SK-N-SH (cell line): ENCODE data around the gene EPHX1. TPM values are rescaled to one million over a fixed set of nuclear protein-coding genes. Genes with fewer than 3 reads are reported as not detected.

ENCODE experiments used
- CTCF ChIA-PET: fragments of 300-600, 350-600 bp; formaldehyde crosslinking; extraction: SDS; loops from one replicate; lab custom pipeline; 2021; lab: Yijun Ruan, JAX
- POLR2A ChIA-PET: fragments of 350-600 bp; sonication (Branson Sonifier 250); formaldehyde crosslinking; extraction: SDS; loops from one replicate; lab custom pipeline; 2020; ENCODE audit warnings: antibody characterized with exemption, inconsistent platforms; lab: Yijun Ruan, JAX
- DNase-seq: peaks from one replicate; pipeline ENCODE4 v3.0.0; 2012
- H2AFZ ChIP-seq: fragments of 200-600 bp; sonication (generic); 2 replicates; pipeline ENCODE4 v1.8.1; 2016; ENCODE audit warnings: antibody characterized with exemption, mild to moderate bottlenecking, low read depth
- H3F3A ChIP-seq: fragments of 200-600 bp; sonication (generic); replicated peaks from 2 replicates; pipeline ENCODE3; 2016; ENCODE audit warnings: antibody characterized with exemption, mild to moderate bottlenecking; ENCODE audit not compliant: insufficient read depth
- H3K27ac ChIP-seq, 2 experiments: fragments of 200-500 bp in 1 of 2; fragments of 200-600 bp in 1 of 2; sonication (Bioruptor generic) in 1 of 2; sonication (generic), shearing (Covaris generic) in 1 of 2; 2 replicates each; pipeline versions ENCODE4 v1.5.1 to v1.6.1; 2014 to 2016; ENCODE audit warnings: low read depth in 2 of 2, inconsistent platforms in 1 of 2, low read length in 1 of 2, mild to moderate bottlenecking in 1 of 2, mixed read lengths in 1 of 2
- H3K27me3 ChIP-seq: fragments of 200-600 bp; sonication (generic), shearing (Covaris generic); 2 replicates; pipeline ENCODE4 v1.6.1; 2016; ENCODE audit warnings: mixed run types; ENCODE audit not compliant: insufficient read depth
- H3K36me3 ChIP-seq, 2 experiments: fragments of 200-500 bp in 1 of 2; fragments of 200-600 bp in 1 of 2; sonication (Bioruptor generic) in 1 of 2; sonication (generic) in 1 of 2; replicated peaks in 1 of 2; 2 replicates each; pipeline versions ENCODE3 to v1.5.1; 2014 to 2016; ENCODE audit warnings: low read length in 1 of 2, mild to moderate bottlenecking in 1 of 2; ENCODE audit not compliant: insufficient read depth in 2 of 2, control insufficient read depth in 1 of 2
- H3K4me1 ChIP-seq, 2 experiments: fragments of 200-500 bp in 1 of 2; fragments of 200-600 bp in 1 of 2; sonication (Bioruptor generic) in 1 of 2; sonication (generic), shearing (Covaris generic) in 1 of 2; 2 replicates each; pipeline versions ENCODE4 v1.5.1 to v1.6.1; 2014 to 2016; ENCODE audit warnings: low read depth in 1 of 2, low read length in 1 of 2, mixed run types in 1 of 2; ENCODE audit not compliant: insufficient read depth in 2 of 2, control insufficient read depth in 1 of 2
- H3K4me2 ChIP-seq: fragments of 200-600 bp; sonication (generic), shearing (Covaris generic); 2 replicates; pipeline ENCODE4 v1.6.1; 2017; ENCODE audit warnings: mixed run types
- H3K4me3 ChIP-seq, 2 experiments: fragments of 200-500 bp in 1 of 2; fragments of 200-600 bp in 1 of 2; sonication (Bioruptor generic) in 1 of 2; sonication (generic), shearing (Covaris generic) in 1 of 2; 2 replicates each; pipeline versions ENCODE4 v1.5.1 to v1.8.1; 2014 to 2016; ENCODE audit warnings: low read depth in 2 of 2, inconsistent platforms in 1 of 2, low read length in 1 of 2, mild to moderate bottlenecking in 1 of 2, mixed read lengths in 1 of 2, moderate library complexity in 1 of 2
- H3K79me2 ChIP-seq: fragments of 200-600 bp; sonication (generic); 2 replicates; pipeline ENCODE4 v1.8.1; 2017; ENCODE audit warnings: mild to moderate bottlenecking; ENCODE audit not compliant: insufficient read depth
- H3K9ac ChIP-seq: fragments of 200-600 bp; sonication (generic); 2 replicates; pipeline ENCODE4 v1.6.1; 2017; ENCODE audit warnings: mixed run types
- H3K9me2 ChIP-seq: fragments of 200-600 bp; sonication (generic); 2 replicates; pipeline ENCODE4 v1.6.1; 2017; ENCODE audit warnings: mixed run types
- H3K9me3 ChIP-seq: fragments of 200-600 bp; sonication (generic); 2 replicates; pipeline ENCODE4 v1.6.1; 2017; ENCODE audit warnings: mixed run types, mild to moderate bottlenecking, moderate library complexity
- H4K20me1 ChIP-seq: fragments of 200-600 bp; sonication (generic); 2 replicates; pipeline ENCODE4 v1.6.1; 2017; ENCODE audit warnings: mild to moderate bottlenecking, mixed run types; ENCODE audit not compliant: insufficient read depth
- CHD2 ChIP-seq: fragments of 150-350 bp; IDR thresholded peaks from 2 replicates; pipeline ENCODE4 v1.6.1; 2018; ENCODE audit warnings: low read length; ENCODE audit not compliant: partially characterized antibody
- ELF1 ChIP-seq: IDR thresholded peaks from 2 replicates; pipeline ENCODE4 v1.4.0; 2012
- EP300 ChIP-seq, 2 experiments: IDR thresholded peaks; 2 replicates each; pipeline versions ENCODE4 v1.4.0 to v1.6.1; 2012; ENCODE audit warnings: borderline replicate concordance in 1 of 2, low read depth in 1 of 2, low read length in 1 of 2
- EZH2phosphoT487 ChIP-seq: fragments of 200-600 bp; sonication (generic); IDR thresholded peaks from 2 replicates; pipeline ENCODE4 v1.6.1; 2017; ENCODE audit warnings: low read depth, mixed run types, mild to moderate bottlenecking, antibody characterized with exemption, moderate library complexity, borderline replicate concordance
- FOSL2 ChIP-seq: IDR thresholded peaks from 2 replicates; pipeline ENCODE4 v1.4.0; 2012; ENCODE audit warnings: low read depth, mild to moderate bottlenecking, moderate library complexity, borderline replicate concordance
- FOXJ3 ChIP-seq: sonication (generic); formaldehyde crosslinking; IDR thresholded peaks from 2 replicates; pipeline ENCODE4 v1.5.1; 2020; ENCODE audit warnings: mild to moderate bottlenecking, missing genetic modification reagents
- GATA2 ChIP-seq: sonication (generic); formaldehyde crosslinking; IDR thresholded peaks from 2 replicates; pipeline ENCODE4 v1.5.0; 2020; ENCODE audit warnings: mild to moderate bottlenecking, missing genetic modification reagents
- IRF3 ChIP-seq: fragments of 150-350 bp; IDR thresholded peaks from 2 replicates; pipeline ENCODE4 v1.6.1; 2016; ENCODE audit warnings: mild to moderate bottlenecking, low read depth, low read length
- JUND ChIP-seq: IDR thresholded peaks from 2 replicates; pipeline ENCODE4 v1.4.0; 2012
- MXI1 ChIP-seq: IDR thresholded peaks from 2 replicates; pipeline ENCODE4 v1.6.1; 2012; ENCODE audit warnings: mild to moderate bottlenecking, low read depth, low read length, improper control_type of control experiment
- NRF1 ChIP-seq: IDR thresholded peaks from 2 replicates; pipeline ENCODE4 v1.6.1; 2012; ENCODE audit warnings: low read depth, mild to moderate bottlenecking, low read length
- POLR2AphosphoS5 ChIP-seq: IDR thresholded peaks from 2 replicates; pipeline ENCODE4 v1.6.1; 2012; ENCODE audit warnings: low read depth, low read length
- REST ChIP-seq: IDR thresholded peaks from 2 replicates; pipeline ENCODE4 v1.6.1; 2012; ENCODE audit warnings: mild to moderate bottlenecking, low read depth, low read length, moderate library complexity
- RFX5 ChIP-seq: IDR thresholded peaks from 2 replicates; pipeline ENCODE4 v1.6.1; 2012; ENCODE audit warnings: mild to moderate bottlenecking, improper control_type of control experiment, low read length
- RXRA ChIP-seq: IDR thresholded peaks from 2 replicates; pipeline ENCODE4 v1.4.0; 2012; ENCODE audit warnings: low read depth, mild to moderate bottlenecking, borderline replicate concordance
- SIN3A ChIP-seq: IDR thresholded peaks from 2 replicates; pipeline ENCODE4 v1.6.1; 2012; ENCODE audit warnings: low read depth, mild to moderate bottlenecking, low read length, moderate library complexity, borderline replicate concordance
- SMC3 ChIP-seq: IDR thresholded peaks from 2 replicates; pipeline ENCODE4 v1.6.1; 2012; ENCODE audit warnings: low read depth, low read length, improper control_type of control experiment
- YY1 ChIP-seq: IDR thresholded peaks from 2 replicates; pipeline ENCODE4 v1.4.0; 2012; ENCODE audit warnings: low read depth, mild to moderate bottlenecking
- WGBS: methylation state at CpG from one replicate; pipeline ENCODE4 v1.1.6; 2017; ENCODE audit warnings: low lambda C conversion rate; 5-methylcytosine and 5-hydroxymethylcytosine counted together
- polyA plus RNA-seq, 3 experiments: library from polyadenylated mRNA; depleted of rRNA; stranded (reverse); fragments of >200 nt; gene quantifications; 2 replicates each; pipeline ENCODE4 v1.2.3, GENCODE V29; 2012
- TF ChIP-seq, protein P1 (sequence below): fragments of 200-600 bp; sonication (generic); IDR thresholded peaks from 2 replicates; pipeline ENCODE4 v1.6.1; 2017; ENCODE audit warnings: antibody characterized with exemption, mild to moderate bottlenecking, moderate library complexity

EPHX1 gene
- polyA plus RNA-seq, 1 of the 3 experiments (the other 2 are of a cell fraction), result 45.7 TPM

DNA sequence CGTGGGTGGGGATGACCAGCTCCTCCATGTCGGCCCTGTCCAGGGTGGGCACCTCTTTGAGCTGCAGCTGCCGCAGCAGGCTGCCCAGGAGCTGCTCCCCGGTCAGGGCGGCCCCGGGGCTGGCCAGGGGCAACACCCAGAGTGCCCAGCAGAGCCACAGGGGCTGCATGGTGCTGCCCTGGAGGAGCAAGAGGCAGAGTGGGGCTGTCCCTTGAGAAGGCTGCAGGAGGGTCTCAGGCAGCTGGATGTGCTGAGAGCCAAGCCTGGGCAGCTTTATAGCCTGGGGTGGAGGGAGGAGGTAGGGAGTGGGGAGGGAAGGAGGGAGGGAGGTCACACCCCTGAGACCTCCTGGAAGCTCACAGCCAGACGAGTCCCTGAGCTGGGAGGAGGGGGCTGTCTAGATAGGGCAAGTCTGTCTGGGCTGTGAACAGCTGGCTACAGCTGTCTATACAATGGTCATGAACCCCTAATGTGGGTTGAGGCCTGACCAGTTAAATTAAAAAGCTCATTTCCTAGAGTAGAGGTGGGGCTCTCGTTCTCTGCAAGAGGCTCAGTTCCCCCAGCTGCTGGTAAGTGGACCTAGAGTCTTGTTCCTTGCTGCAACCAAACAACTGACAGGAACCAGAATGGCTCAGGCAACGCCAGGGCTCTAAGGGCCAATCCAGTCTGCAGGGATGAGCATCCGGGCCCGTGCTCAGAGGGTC lies 79.1 kb downstream of the EPHX1 start, which contains the start of gene LEFTY1:
Gene LEFTY1, minus strand, starts transcription at position 249 of the 704 bp plus-strand sequence. Its CDS starts 80 bp downstream, at position 169.
- no peaks in the 10 kb centered on the region for H3K9me3 ChIP-seq
- no peaks in the 10 kb centered on the region for H3K27me3 ChIP-seq
- 89% methylated on average over 8 of the region's 11 CpGs for WGBS
- POLR2A ChIA-PET, result no interaction called here
- no peaks in the 10 kb centered on the region for H3K36me3 ChIP-seq
- peak; percentile 40 for DNase-seq
- CTCF ChIA-PET, result interaction anchor here (2.0 to 2.1 kb wide), 2 partner anchors 11 to 414 kb away, joined by 7 read pairs; no protein-coding TSS in a partner anchor
- H3K4me1 ChIP-seq, result no peaks in the 10 kb centered on the region; a peak in 1 of 4 replicates
- H3K27ac ChIP-seq, result no peak within 1 kb of the TSS
- no peak within 1 kb of the TSS for H2AFZ ChIP-seq
- H3K9me2 ChIP-seq, result no peaks in the 10 kb centered on the region
- H3K4me2 ChIP-seq, result no peak within 1 kb of the TSS
- H3K9ac ChIP-seq, result no peak within 1 kb of the TSS
- TF ChIP-seq REST (no peak), ELF1 (no peak), EZH2phosphoT487 (no peak), MXI1 (no peak), RFX5 (no peak), FOXJ3 (CRISPR knock-in tag) (no peak), GATA2 (no peak), CHD2 (no peak), SIN3A (no peak), IRF3 (no peak)
- no peaks in the 10 kb centered on the region for H3K79me2 ChIP-seq
- H4K20me1 ChIP-seq, result no peaks in the 10 kb centered on the region
- H3K4me3 ChIP-seq, result no peak within 1 kb of the TSS
- no peaks in the 10 kb centered on the region for H3F3A ChIP-seq

- Histone ChIP-seq H3K4me1 (no peaks in the 10 kb centered on the region; a peak in 1 of 4 replicates), H3K9me2 (no peaks in the 10 kb centered on the region), H2AFZ (no peak overlapping the region), H3K36me3 (no peaks in the 10 kb centered on the region), H3K4me2 (no peak overlapping the region), H3K4me3 (no peak overlapping the region), H3K9me3 (no peaks in the 10 kb centered on the region), H3K79me2 (no peaks in the 10 kb centered on the region), H3K27me3 (no peaks in the 10 kb centered on the region), H3K9ac (no peak overlapping the region), H3F3A (no peaks in the 10 kb centered on the region), H4K20me1 (no peaks in the 10 kb centered on the region), H3K27ac (no peak overlapping the region)
- 95% methylated on average over 5 of the region's 5 CpGs for WGBS
- POLR2A ChIA-PET, result interaction anchor here (0.6 kb wide), 1 partner anchor 317 kb away, joined by 4 read pairs; no protein-coding TSS in a partner anchor
- CTCF ChIA-PET, result interaction anchor here (2.0 to 2.1 kb wide), 2 partner anchors 12 to 415 kb away, joined by 7 read pairs; no protein-coding TSS in a partner anchor
- DNase-seq, result no peak
- TF ChIP-seq FOXJ3 (CRISPR knock-in tag) (no peak), EP300 (IDR thresholded peaks at IDR 0.05; ENCODE audit: borderline replicate concordance in 1 of 2, low read depth in 1 of 2, low read length in 1 of 2) (no peak), SMC3 (no peak), CHD2 (no peak), JUND (no peak), FOSL2 (no peak), EZH2phosphoT487 (no peak), RXRA (no peak), MXI1 (no peak), POLR2AphosphoS5 (no peak), NRF1 (no peak), YY1 (no peak)
- TF ChIP-seq, protein P1, sequence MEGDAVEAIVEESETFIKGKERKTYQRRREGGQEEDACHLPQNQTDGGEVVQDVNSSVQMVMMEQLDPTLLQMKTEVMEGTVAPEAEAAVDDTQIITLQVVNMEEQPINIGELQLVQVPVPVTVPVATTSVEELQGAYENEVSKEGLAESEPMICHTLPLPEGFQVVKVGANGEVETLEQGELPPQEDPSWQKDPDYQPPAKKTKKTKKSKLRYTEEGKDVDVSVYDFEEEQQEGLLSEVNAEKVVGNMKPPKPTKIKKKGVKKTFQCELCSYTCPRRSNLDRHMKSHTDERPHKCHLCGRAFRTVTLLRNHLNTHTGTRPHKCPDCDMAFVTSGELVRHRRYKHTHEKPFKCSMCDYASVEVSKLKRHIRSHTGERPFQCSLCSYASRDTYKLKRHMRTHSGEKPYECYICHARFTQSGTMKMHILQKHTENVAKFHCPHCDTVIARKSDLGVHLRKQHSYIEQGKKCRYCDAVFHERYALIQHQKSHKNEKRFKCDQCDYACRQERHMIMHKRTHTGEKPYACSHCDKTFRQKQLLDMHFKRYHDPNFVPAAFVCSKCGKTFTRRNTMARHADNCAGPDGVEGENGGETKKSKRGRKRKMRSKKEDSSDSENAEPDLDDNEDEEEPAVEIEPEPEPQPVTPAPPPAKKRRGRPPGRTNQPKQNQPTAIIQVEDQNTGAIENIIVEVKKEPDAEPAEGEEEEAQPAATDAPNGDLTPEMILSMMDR, result no peak
Observed at GRCh38 chr1:225889743-225890142, 79.8 kb downstream of the EPHX1 start.
